ENCODE measurements around the gene ID3. TPM values are rescaled to one million over a fixed set of nuclear protein-coding genes. Genes with fewer than 3 reads are reported as not detected.
A peak's percentile ranks its signal among the peaks of the same experiment; 100 is the strongest.

ID3 gene
- total and polyA plus RNA-seq, 9 of the 15 experiments (the other 6 are each of a cell fraction or from before 2014, with no cell fraction given): 6.8 to 59.8 (median 23.5) TPM

- Histone ChIP-seq H3K36me3 (ENCODE audit: control insufficient read depth, insufficient read depth, low read length) (no peaks in the 10 kb centered on the region), H2AFZ (ENCODE audit: low read depth, low read length) (peak overlapping the region; percentile 41), H3K9me1 (ENCODE audit: control insufficient read depth, insufficient read depth, low read length) (no peaks in the 10 kb centered on the region), H3K27ac (ENCODE audit: extremely low read depth, low read depth, low read length) (no peak overlapping the region), H3K4me3 (no peak overlapping the region), H3K9ac (ENCODE audit: insufficient read depth in 1 of 2, low read depth in 2 of 2, low read length in 2 of 2) (peak overlapping the region in 1 of 2 experiments; percentile 71; a peak in 2 of 4 replicates), H3K27me3 (ENCODE audit: control insufficient read depth in 2 of 2, insufficient read depth in 2 of 2, low read length in 2 of 2) (peaks cover 5 to 34% of the 10 kb centered on the region in 2 experiments; a peak in 4 of 5 replicates), H3K9me3 (replicated peaks; ENCODE audit: control insufficient read depth, insufficient read depth, low read depth, low read length) (no peaks in the 10 kb centered on the region), H4K20me1 (replicated peaks; ENCODE audit: control insufficient read depth, insufficient read depth, low read length) (no peaks in the 10 kb centered on the region), H3K79me2 (ENCODE audit: control insufficient read depth, insufficient read depth, low read length) (no peaks in the 10 kb centered on the region), H3K4me1 (replicated peaks in 1 of 2; ENCODE audit: control insufficient read depth in 2 of 2, insufficient read depth in 2 of 2, low read length in 2 of 2) (peaks cover 11 to 25% of the 10 kb centered on the region in 2 experiments), H3K4me2 (ENCODE audit: insufficient read depth, low read length) (no peak overlapping the region)
- peak in 1 of 4 experiments; percentile 35 for DNase-seq (ENCODE audit: extremely low read depth in 1 of 4, low spot score in 3 of 4)
- ChIA-PET CTCF (ENCODE audit: low intra/inter-chr PET ratio) (no interaction called here), POLR2A (interaction anchor here (0.6 to 2.1 kb wide), 6 partner anchors 8 to 1902 kb away, joined by 3 to 8 read pairs (median 4); no protein-coding TSS in a partner anchor)
- WGBS (ENCODE audit: insufficient coverage, low coverage, missing lambda C conversion rate): 20% methylated on average over 13 of the region's 15 CpGs
- BruUV-seq (replicated peaks): no TSS peak
- FAIRE-seq: no peak
- ATAC-seq: peak; percentile 11; the same call in 1 of the 3 replicates
- in situ Hi-C loops (cut with MboI): no loop called here
- intact Hi-C loops (cut with micrococcal nuclease): no loop called here
- TF ChIP-seq FOXO4 (CRISPR knock-in tag; IDR thresholded peaks at IDR 0.05) (no peak), ZFP91 (CRISPR knock-in tag; IDR thresholded peaks at IDR 0.05) (no peak), GTF2A2 (tag; IDR thresholded peaks at IDR 0.05) (no peak), ZNF79 (CRISPR knock-in tag; IDR thresholded peaks at IDR 0.05; ENCODE audit: low read depth) (no peak), KLF13 (tag; IDR thresholded peaks at IDR 0.05; ENCODE audit: borderline replicate concordance, low read depth) (no peak), DMBX1 (CRISPR knock-in tag; IDR thresholded peaks at IDR 0.05; ENCODE audit: borderline replicate concordance) (no peak), ZNF561 (CRISPR knock-in tag; conservative IDR thresholded peaks at IDR 0.05) (no peak), ZNF592 (IDR thresholded peaks at IDR 0.05) (no peak), ARID1B (IDR thresholded peaks at IDR 0.05) (no peak), ATF3 (IDR thresholded peaks at IDR 0.05) (peak; percentile 34; the same call in 1 of the 2 replicates), ATF3 (CRISPR knock-in tag; conservative IDR thresholded peaks at IDR 0.05) (no peak)
Observed at GRCh38 chr1:23591460-23592208, 32.3 kb upstream of the ID3 start.
